K562 (cell line): ENCODE measurements around the gene VEZF1. TPM values are rescaled to one million over a fixed set of nuclear protein-coding genes. Genes with fewer than 3 reads are reported as not detected.

Experiments
- ATF4 ChIP-seq: fragments of 450-650 bp; formaldehyde crosslinking; IDR thresholded peaks from 2 replicates; pipeline ENCODE4 v1.4.0; 2022; ENCODE audit warnings: mild to moderate bottlenecking, moderate library complexity
- ATF7 ChIP-seq: fragments of 450-650 bp; IDR thresholded peaks from 2 replicates; pipeline ENCODE4 v1.7.1; 2014; ENCODE audit warnings: mild to moderate bottlenecking, moderate library complexity
- CCNT2 ChIP-seq: IDR thresholded peaks from 2 replicates; pipeline ENCODE4 v1.6.1; 2011; ENCODE audit warnings: borderline replicate concordance, low read depth, mild to moderate bottlenecking, moderate library complexity, mixed read lengths, low read length; ENCODE audit not compliant: insufficient read length; ENCODE audit errors: extremely low read depth
- EGR1 ChIP-seq: fragments of 450-650 bp; conservative IDR thresholded peaks from 2 replicates; pipeline ENCODE4 v1.6.1; 2017; ENCODE audit warnings: mild to moderate bottlenecking
- FIP1L1 ChIP-seq: fragments of 200-400 bp; formaldehyde crosslinking; IDR thresholded peaks from 2 replicates; pipeline ENCODE4 v1.6.1; 2018; ENCODE audit warnings: mild to moderate bottlenecking, low read depth, low read length; ENCODE audit not compliant: poor library complexity, severe bottlenecking
- GABPB2 ChIP-seq: fragments of 250-450 bp; sonication (Bioruptor Pico); conservative IDR thresholded peaks from 2 replicates; pipeline ENCODE4 v1.5.1; 2021; ENCODE audit warnings: mild to moderate bottlenecking
- HDAC6 ChIP-seq: IDR thresholded peaks from 2 replicates; pipeline ENCODE4 v1.6.1; 2012; ENCODE audit warnings: low read depth, mild to moderate bottlenecking, control low read depth, inconsistent platforms, low read length, moderate library complexity
- IRF9 ChIP-seq: fragments of 450-650 bp; IDR thresholded peaks from 2 replicates; pipeline ENCODE4 v1.6.1; 2016; ENCODE audit warnings: missing biosample characterization, missing genetic modification characterization
- KLF16 ChIP-seq: IDR thresholded peaks from 2 replicates; pipeline ENCODE4 v1.6.1; 2016; ENCODE audit warnings: antibody characterized with exemption
- LCOR ChIP-seq: sonication (generic); formaldehyde crosslinking; IDR thresholded peaks from 2 replicates; pipeline ENCODE4 v1.8.0; 2022; ENCODE audit warnings: mild to moderate bottlenecking, missing genetic modification reagents
- MAFK ChIP-seq: IDR thresholded peaks from 2 replicates; pipeline ENCODE4 v1.6.1; 2011; ENCODE audit warnings: low read length, improper control_type of control experiment
- MEIS2 ChIP-seq: fragments of 450-650 bp; IDR thresholded peaks from 2 replicates; pipeline ENCODE4 v1.6.1; 2014; ENCODE audit warnings: mild to moderate bottlenecking; ENCODE audit not compliant: partially characterized antibody
- PKNOX1 ChIP-seq: fragments of 450-650 bp; IDR thresholded peaks from 2 replicates; pipeline ENCODE4 v1.6.1; 2016
- RAD21 ChIP-seq, 2 experiments: fragments of 250-450 bp in 1 of 2; fragments of 450-650 bp in 1 of 2; sonication (Bioruptor Pico) in 1 of 2; formaldehyde crosslinking in 1 of 2; IDR thresholded peaks in 1 of 2; conservative IDR thresholded peaks in 1 of 2; 2 replicates each; pipeline versions ENCODE4 v1.4.0 to v1.8.0; 2020 to 2022; ENCODE audit warnings: mild to moderate bottlenecking in 2 of 2, moderate library complexity in 1 of 2
- SMARCA4 ChIP-seq: fragments of 450-650 bp; IDR thresholded peaks from 2 replicates; pipeline ENCODE4 v1.6.1; 2016
- SRF ChIP-seq, 2 experiments: fragments of 250-450, 450-650 bp in 1 of 2; sonication (Bioruptor Pico) in 1 of 2; sonication (generic) in 1 of 2; formaldehyde crosslinking; IDR thresholded peaks; 2 replicates each; pipeline versions ENCODE4 v1.5.0 to v1.5.1; 2020 to 2022; ENCODE audit warnings: mild to moderate bottlenecking in 1 of 2, missing genetic modification reagents in 1 of 2
- STAT6 ChIP-seq: sonication (generic); formaldehyde crosslinking; IDR thresholded peaks from 2 replicates; pipeline ENCODE4 v1.8.1; 2023; ENCODE audit warnings: mild to moderate bottlenecking, missing genetic modification reagents
- TGIF2 ChIP-seq: sonication (generic); formaldehyde crosslinking; IDR thresholded peaks from 2 replicates; pipeline ENCODE4 v1.8.1; 2022; ENCODE audit warnings: mild to moderate bottlenecking, missing genetic modification reagents, moderate library complexity
- TSC22D4 ChIP-seq: fragments of 450-650 bp; IDR thresholded peaks from 2 replicates; pipeline ENCODE4 v1.6.1; 2016; ENCODE audit warnings: missing genetic modification characterization, missing biosample characterization, control low read depth
- ZNF449 ChIP-seq: fragments of 250-450 bp; sonication (Bioruptor Pico); IDR thresholded peaks from 2 replicates; pipeline ENCODE4 v1.8.0; 2022; ENCODE audit warnings: moderate library complexity, mild to moderate bottlenecking, inconsistent platforms
- polyA plus RNA-seq, 8 experiments: library from polyadenylated mRNA; depleted of rRNA in 4 of 8; stranded (reverse) in 5 of 8; unstranded in 3 of 8; fragments of >200 nt; fragmentation: Nextera tagmentation in 2 of 8; fragmentation: Illumina TruSeq in 1 of 8; extraction: Ambion mirVana in 2 of 8; extraction: Trizol in 1 of 8; gene quantifications; 2 replicates each; pipeline versions ENCODE4 v1.2.1 to v1.2.3, GENCODE V29; 2011 to 2014; ENCODE audit warnings: inconsistent platforms in 1 of 8, missing spikeins in 1 of 8
- total RNA-seq, 7 experiments: library from RNA; depleted of rRNA in 6 of 7; stranded (reverse); fragments of >200 nt in 6 of 7; fragmentation: Illumina TruSeq in 2 of 7; extraction: Trizol in 2 of 7; gene quantifications; 2 replicates each; pipeline versions ENCODE4 v1.2.1 to v1.2.3, GENCODE V29; 2011 to 2021; ENCODE audit warnings: low replicate concordance in 1 of 7

VEZF1 gene
- total and polyA plus RNA-seq, 9 of the 15 experiments (the other 6 are each of a cell fraction or from before 2014, with no cell fraction given) = 9.5 to 33.4 (median 22.1) TPM

GRCh38 chr17:57988301-57989250 lies 522 bp upstream of the VEZF1 start (continued):
- TF ChIP-seq STAT6 (CRISPR knock-in tag) (no peak), SRF (CRISPR knock-in tag; IDR thresholded peaks at IDR 0.05) (0 out of 4 replicates have a peak, but pooled peaks of 1 of the 2 experiments have one; percentile 32), MAFK (no peak), SMARCA4 (no peak), EGR1 (no peak), FIP1L1 (no peak), MEIS2 (no peak), TSC22D4 (no peak), ATF7 (peak; percentile 59), PKNOX1 (peak; percentile 21; the same call in 1 of the 2 replicates), TGIF2 (CRISPR knock-in tag) (0 out of 2 replicates have a peak, but pooled peaks have one; percentile 47), GABPB2 (CRISPR knock-in tag) (0 out of 2 replicates have a peak, but pooled peaks have one; percentile 64), CCNT2 (peak; percentile 72), ZNF449 (CRISPR knock-in tag) (no peak), IRF9 (tag) (no peak), LCOR (no peak), HDAC6 (no peak), ATF4 (no peak), RAD21 (CRISPR knock-in tag; conservative IDR thresholded peaks at IDR 0.05 in 1 of 2, IDR thresholded peaks at IDR 0.05 in 1 of 2) (no peak), KLF16 (no peak)
